Measurements from ENCODE around the gene MAGEA9B.
"Not testable (repeated sequence)": the region's sequence is repeated elsewhere in the genome, so short reads cannot be mapped to it uniquely, and the experiment has no call there.

MAGEA9B gene

GRCh38 chrX:149572743-149573142 is 14.5 kb downstream of the MAGEA9B start:
- in situ Hi-C loops (cut with HindIII; ENCODE audit: low sequenced_read_pairs) = no loop called here

- in situ Hi-C loops (cut with HindIII; ENCODE audit: low sequenced_read_pairs) = no loop called here
Observed at GRCh38 chrX:149571770-149572169, 15.5 kb downstream of the MAGEA9B start.

- in situ Hi-C loops (cut with HindIII; ENCODE audit: low sequenced_read_pairs) = no loop called here
Observed at GRCh38 chrX:149570668-149571067, 16.6 kb downstream of the MAGEA9B start.

GRCh38 chrX:149569770-149570169 is 17.5 kb downstream of the MAGEA9B start:
- in situ Hi-C loops (cut with HindIII; ENCODE audit: low sequenced_read_pairs) = no loop called here

GRCh38 chrX:149568701-149569296 is 18.5 kb downstream of the MAGEA9B start:
- in situ Hi-C loops (cut with HindIII; ENCODE audit: low sequenced_read_pairs) = no loop called here

GRCh38 chrX:149567621-149568417 is 19.4 kb downstream of the MAGEA9B start:
- in situ Hi-C loops (cut with HindIII; ENCODE audit: low sequenced_read_pairs) = no loop called here

GRCh38 chrX:149563359-149563758 is 23.9 kb downstream of the MAGEA9B start:
- in situ Hi-C loops (cut with HindIII; ENCODE audit: low sequenced_read_pairs) = no loop called here

- in situ Hi-C loops (cut with HindIII; ENCODE audit: low sequenced_read_pairs) = not testable (repeated sequence)
Observed at GRCh38 chrX:149555251-149555650, 32.0 kb downstream of the MAGEA9B start.

- in situ Hi-C loops (cut with HindIII; ENCODE audit: low sequenced_read_pairs) = not testable (repeated sequence)
Observed at GRCh38 chrX:149551939-149552248, 35.4 kb downstream of the MAGEA9B start.

- in situ Hi-C loops (cut with HindIII; ENCODE audit: low sequenced_read_pairs) = not testable (repeated sequence)
Observed at GRCh38 chrX:149551245-149551938, 35.9 kb downstream of the MAGEA9B start.

- in situ Hi-C loops (cut with HindIII; ENCODE audit: low sequenced_read_pairs) = not testable (repeated sequence)
Observed at GRCh38 chrX:149550454-149550853, 36.8 kb downstream of the MAGEA9B start.

- in situ Hi-C loops (cut with HindIII; ENCODE audit: low sequenced_read_pairs) = not testable (repeated sequence)
Observed at GRCh38 chrX:149549701-149550100, 37.6 kb downstream of the MAGEA9B start, which contains the start of gene HSFX3. Gene HSFX3, minus strand, starts transcription at chrX:149549924. Its CDS starts 72 bp downstream, at chrX:149549852.

GRCh38 chrX:149547782-149548181 is 39.5 kb downstream of the MAGEA9B start:
- in situ Hi-C loops (cut with HindIII; ENCODE audit: low sequenced_read_pairs) = not testable (repeated sequence)

GRCh38 chrX:149546962-149547361 is 40.3 kb downstream of the MAGEA9B start:
- in situ Hi-C loops (cut with HindIII; ENCODE audit: low sequenced_read_pairs) = not testable (repeated sequence)

- in situ Hi-C loops (cut with HindIII; ENCODE audit: low sequenced_read_pairs) = not testable (repeated sequence)
Observed at GRCh38 chrX:149545545-149546543, 41.4 kb downstream of the MAGEA9B start.

- in situ Hi-C loops (cut with HindIII; ENCODE audit: low sequenced_read_pairs) = no loop called here
Observed at GRCh38 chrX:149541521-149542047, 45.7 kb downstream of the MAGEA9B start.

- in situ Hi-C loops (cut with HindIII; ENCODE audit: low sequenced_read_pairs) = no loop called here
Observed at GRCh38 chrX:149540621-149541520, 46.4 kb downstream of the MAGEA9B start, which contains the start of gene EOLA1. Gene EOLA1, plus strand, starts transcription at chrX:149541012. Its CDS starts 4,619 bp downstream, at chrX:149545631.

GRCh38 chrX:149540131-149540620 is 47.1 kb downstream of the MAGEA9B start:
- in situ Hi-C loops (cut with HindIII; ENCODE audit: low sequenced_read_pairs) = no loop called here

Data from endothelial cell of hepatic sinusoid (primary cell).